KOPT-K1 (cell line): ENCODE results near the gene EGR1.

Source experiments
- H3K27ac ChIP-seq: fragments of 200-600 bp; sonication (generic); 2 replicates; pipeline ENCODE4 v1.5.1; 2016; ENCODE audit warnings: antibody characterized with exemption, mild to moderate bottlenecking, low read depth, low read length; ENCODE audit not compliant: poor library complexity, severe bottlenecking
- H3K36me3 ChIP-seq: fragments of 200-600 bp; sonication (generic); 2 replicates; pipeline ENCODE4 v1.5.1; 2017; ENCODE audit warnings: antibody characterized with exemption, mild to moderate bottlenecking, low read length, moderate library complexity; ENCODE audit not compliant: insufficient read depth
- H3K9me3 ChIP-seq: fragments of 200-600 bp; sonication (generic); 2 replicates; pipeline ENCODE4 v1.5.1; 2017; ENCODE audit warnings: antibody characterized with exemption, low read length, mild to moderate bottlenecking; ENCODE audit not compliant: insufficient read depth, poor library complexity, severe bottlenecking

EGR1 gene

DNA sequence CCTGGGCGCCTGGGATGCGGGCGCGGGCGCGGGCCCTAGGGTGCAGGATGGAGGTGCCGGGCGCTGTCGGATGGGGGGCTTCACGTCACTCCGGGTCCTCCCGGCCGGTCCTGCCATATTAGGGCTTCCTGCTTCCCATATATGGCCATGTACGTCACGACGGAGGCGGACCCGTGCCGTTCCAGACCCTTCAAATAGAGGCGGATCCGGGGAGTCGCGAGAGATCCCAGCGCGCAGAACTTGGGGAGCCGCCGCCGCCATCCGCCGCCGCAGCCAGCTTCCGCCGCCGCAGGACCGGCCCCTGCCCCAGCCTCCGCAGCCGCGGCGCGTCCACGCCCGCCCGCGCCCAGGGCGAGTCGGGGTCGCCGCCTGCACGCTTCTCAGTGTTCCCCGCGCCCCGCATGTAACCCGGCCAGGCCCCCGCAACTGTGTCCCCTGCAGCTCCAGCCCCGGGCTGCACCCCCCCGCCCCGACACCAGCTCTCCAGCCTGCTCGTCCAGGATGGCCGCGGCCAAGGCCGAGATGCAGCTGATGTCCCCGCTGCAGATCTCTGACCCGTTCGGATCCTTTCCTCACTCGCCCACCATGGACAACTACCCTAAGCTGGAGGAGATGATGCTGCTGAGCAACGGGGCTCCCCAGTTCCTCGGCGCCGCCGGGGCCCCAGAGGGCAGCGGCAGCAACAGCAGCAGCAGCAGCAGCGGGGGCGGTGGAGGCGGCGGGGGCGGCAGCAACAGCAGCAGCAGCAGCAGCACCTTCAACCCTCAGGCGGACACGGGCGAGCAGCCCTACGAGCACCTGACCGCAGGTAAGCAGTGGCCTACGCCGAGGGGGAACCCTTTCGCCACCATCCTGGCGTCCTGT lies at the start of gene EGR1:
Gene EGR1, plus strand, starts transcription at position 219 of the 864 bp plus-strand sequence. Its CDS starts 283 bp downstream, at position 502.
- Histone ChIP-seq H3K36me3 (peaks cover 11% of the 10 kb centered on the region; the same call in 1 of the 2 replicates), H3K27ac (peak within 1 kb of the TSS; percentile 88), H3K9me3 (no peaks in the 10 kb centered on the region)

DNA sequence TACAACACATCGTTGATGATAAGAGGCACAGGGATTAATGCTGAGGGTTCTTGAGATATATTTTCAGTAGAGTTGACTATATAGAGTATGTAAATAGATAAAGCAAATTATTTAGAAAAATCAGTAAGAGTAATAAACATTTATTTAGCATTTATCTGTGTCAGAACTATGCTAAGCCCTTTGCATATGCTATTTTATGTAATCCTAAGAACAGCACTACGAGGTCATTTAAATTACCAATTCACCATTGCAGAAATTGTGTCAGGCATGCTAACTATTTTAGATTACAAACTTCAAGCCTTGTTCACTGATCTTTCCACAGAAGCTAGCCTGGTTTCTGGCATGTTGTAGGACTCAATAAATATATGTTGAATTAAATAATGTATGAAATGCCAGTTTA lies 46.8 kb upstream of the EGR1 start:
- Histone ChIP-seq H3K27ac (no peak overlapping the region), H3K9me3 (no peaks in the 10 kb centered on the region), H3K36me3 (peaks cover 99% of the 10 kb centered on the region)

DNA sequence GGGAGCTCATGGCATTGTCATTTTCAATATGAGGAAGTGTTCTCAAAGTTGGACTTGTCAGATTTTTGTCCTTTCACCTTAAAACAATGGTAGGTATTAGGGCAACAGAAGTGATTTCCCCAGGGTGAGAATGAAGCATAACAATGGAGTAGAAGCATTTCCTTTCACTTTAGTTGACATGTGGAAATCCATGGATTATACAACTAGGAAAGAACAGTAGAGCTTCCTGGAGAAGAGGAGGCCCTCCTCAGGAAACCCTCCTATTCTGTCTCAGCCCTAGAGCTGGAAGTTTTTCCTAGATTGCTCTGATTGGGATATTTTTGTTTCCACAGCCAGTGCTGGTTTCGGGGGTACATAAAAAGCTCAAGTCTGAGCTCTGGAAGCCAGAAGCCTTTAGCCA lies 40.2 kb upstream of the EGR1 start:
- Histone ChIP-seq H3K9me3 (no peaks in the 10 kb centered on the region), H3K27ac (no peak overlapping the region), H3K36me3 (peaks cover 97% of the 10 kb centered on the region)

DNA sequence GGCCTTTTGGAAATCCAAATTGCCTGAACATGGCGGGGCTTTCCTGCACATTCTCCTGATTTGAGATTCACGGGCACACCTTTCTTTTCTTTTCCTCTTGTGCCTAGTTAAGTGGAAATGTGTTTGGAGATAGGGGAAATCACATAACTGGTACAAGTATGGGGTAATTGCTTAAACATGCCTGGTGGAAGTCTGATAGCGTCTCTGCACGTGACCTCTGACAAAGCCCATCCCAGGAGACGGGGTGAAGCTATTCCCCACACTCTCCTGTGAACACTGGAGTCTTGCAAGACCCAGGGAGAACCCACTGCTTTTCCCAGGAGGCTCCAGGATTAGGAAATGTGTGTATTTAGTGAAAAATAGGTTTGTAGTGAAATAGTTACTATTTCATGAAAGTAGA lies 29.3 kb upstream of the EGR1 start:
- peaks cover 62% of the 10 kb centered on the region for H3K36me3 ChIP-seq
- H3K9me3 ChIP-seq: no peaks in the 10 kb centered on the region
- H3K27ac ChIP-seq: no peak overlapping the region

DNA sequence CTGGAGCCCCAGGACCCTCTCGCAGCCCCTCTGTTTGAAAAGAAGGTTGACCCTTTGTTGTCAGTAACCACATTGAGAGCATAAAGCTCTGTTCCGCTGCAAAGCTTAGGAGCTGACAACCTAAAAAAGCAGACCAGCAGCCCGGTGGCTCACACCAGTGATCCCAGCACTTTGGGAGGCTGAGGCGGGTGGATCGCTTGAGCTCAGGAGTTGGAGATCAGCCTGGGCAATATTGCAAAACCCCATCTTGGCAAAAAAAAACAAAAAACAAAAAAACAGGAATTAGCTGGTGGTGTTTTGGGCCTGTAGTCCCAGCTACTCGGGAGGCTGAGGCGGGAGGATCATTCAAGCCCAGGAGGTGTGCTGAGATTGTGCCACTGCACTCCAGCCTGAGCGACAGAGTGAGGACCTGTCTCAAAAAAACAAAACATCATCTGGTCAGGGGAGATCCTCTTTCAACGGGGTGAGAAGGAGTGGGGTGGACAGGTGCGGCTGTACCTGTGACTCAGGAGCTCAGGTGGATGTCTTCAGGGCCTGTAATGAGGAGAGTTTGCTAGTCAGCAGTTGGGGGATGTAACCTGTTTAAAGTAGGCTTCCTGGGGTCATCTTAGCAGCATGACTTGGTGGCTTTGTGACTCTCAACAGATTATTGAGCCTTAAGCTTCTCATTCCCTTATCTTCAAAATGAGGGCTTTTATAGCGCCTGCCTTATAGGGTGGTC lies 27.1 kb upstream of the EGR1 start:
- H3K27ac ChIP-seq: peak overlapping the region; percentile 49
- peaks cover 40% of the 10 kb centered on the region for H3K36me3 ChIP-seq

DNA sequence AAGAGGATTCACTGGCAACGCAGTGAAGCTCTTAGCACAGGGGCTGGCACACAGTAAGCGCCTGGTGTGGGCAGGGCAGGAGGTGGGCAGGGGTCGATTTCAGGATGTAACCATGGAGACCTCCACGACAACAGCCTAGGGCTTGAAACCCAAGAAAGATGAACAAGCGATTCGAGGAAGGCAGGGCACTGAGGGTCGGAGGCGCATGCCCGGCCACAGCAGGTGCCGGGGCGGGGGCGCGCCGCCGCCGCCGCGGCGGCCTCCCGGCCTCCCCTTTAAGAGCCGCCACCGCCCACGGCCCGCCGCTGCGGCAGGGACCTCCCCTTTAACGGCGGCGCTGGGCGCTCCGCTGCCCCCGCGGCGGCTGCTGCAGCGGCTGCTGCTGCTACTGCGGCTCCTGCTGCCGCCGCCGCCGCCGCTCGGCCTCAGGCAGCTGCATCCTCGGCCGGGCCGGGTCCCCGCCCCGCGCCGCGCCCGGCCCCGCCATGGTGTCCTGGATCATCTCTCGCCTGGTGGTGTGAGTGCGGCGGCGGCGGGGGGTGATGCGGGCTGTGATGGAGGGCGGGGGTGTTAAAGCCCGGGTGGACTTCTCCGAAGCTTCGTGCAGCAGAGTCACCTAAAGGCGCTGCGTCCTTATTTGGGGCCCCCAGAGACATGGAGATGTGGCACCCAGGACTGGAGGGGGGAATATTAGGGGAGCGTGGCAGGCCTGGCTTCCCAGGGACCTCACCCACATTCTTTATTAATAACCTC lies 26.4 kb upstream of the EGR1 start, which contains the start of gene REEP2:
Gene REEP2, plus strand, starts transcription at position 334 of the 753 bp plus-strand sequence. Its CDS starts 152 bp downstream, at position 486.
- Histone ChIP-seq H3K9me3 (no peaks in the 10 kb centered on the region), H3K27ac (peak within 1 kb of the TSS; percentile 49), H3K36me3 (peaks cover 33% of the 10 kb centered on the region)

More for the DNA sequence above, 27.1 kb upstream of the EGR1 start:
- H3K9me3 ChIP-seq: no peaks in the 10 kb centered on the region

DNA sequence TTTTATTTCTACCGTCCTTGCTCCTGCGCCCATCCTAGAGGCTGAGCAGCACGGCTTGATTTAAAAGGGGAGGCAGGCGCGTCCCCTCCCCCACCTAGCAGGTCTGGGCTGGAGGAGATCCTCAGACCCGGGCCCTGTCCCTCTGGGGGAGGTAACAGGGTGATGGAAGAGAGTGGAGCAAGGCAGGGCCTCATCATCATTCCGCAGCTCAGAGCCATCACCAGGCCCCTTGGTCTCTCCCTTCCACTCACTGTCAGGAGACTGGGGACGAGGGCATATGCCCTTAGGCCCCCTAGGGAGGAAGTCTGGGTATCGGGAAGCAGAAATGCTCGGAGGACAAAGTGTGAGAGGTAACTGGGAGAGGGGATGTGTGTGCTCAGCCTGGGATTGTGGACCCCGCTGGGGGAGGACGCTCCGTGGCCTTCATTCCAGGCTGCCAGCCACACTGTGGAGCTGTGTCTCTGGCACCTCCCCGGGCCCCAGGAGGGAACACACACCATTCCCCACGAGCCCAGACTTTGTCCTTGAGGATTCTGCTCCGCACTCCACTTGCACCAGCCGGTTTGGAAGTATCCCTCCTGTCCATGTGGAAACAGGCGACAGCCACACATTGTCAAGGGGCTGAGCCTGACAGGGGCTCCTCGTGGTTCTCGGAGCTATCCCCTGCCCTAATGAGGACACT lies 25.7 kb upstream of the EGR1 start:
- H3K36me3 ChIP-seq: peaks cover 26% of the 10 kb centered on the region
- no peaks in the 10 kb centered on the region for H3K9me3 ChIP-seq
- peak overlapping the region; percentile 49 for H3K27ac ChIP-seq

DNA sequence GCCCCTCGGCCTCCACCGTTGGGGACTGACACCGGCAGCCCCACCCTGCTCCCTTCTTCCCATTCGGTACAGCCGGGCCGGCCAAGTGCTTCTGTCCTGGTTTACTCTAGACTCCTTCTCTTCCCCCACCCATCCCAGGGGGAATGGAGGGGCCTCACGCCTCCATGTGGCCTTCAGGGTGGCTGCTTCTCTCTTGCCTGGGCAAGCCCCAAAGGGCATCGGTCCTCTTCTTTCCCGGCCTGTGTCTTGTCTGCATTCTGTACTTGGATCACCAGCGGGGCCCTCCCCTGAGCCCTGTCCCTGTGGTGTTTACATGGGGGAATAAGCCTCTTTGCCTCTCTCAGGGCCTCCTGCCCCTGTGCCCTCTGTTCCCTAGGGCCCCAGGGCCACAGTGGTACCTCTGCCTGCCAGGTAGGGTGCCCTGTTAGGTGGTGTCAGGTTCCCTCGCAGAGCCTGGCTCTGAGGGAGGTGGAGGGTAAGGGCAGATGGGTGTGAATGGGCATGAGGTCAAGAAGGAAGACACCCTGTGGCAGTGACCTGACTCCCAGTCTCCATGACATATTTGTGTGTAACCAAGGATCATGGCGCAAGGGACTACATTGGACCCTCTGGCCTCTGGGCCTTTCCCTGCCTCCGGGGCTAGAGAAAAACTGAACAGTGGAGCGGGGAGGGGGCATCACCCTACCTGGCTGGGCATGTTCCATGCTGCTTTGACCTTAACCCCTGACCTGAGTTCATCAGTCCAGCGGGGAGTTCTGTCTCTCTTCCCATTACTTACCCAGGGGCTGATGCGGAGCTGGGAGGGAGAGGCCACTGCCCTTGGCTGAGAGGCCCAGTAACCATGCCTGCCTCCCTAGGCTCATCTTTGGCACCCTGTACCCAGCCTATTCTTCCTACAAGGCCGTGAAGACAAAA lies 24.9 kb upstream of the EGR1 start:
- no peak overlapping the region for H3K27ac ChIP-seq
- peaks cover 18% of the 10 kb centered on the region for H3K36me3 ChIP-seq
- no peaks in the 10 kb centered on the region for H3K9me3 ChIP-seq

DNA sequence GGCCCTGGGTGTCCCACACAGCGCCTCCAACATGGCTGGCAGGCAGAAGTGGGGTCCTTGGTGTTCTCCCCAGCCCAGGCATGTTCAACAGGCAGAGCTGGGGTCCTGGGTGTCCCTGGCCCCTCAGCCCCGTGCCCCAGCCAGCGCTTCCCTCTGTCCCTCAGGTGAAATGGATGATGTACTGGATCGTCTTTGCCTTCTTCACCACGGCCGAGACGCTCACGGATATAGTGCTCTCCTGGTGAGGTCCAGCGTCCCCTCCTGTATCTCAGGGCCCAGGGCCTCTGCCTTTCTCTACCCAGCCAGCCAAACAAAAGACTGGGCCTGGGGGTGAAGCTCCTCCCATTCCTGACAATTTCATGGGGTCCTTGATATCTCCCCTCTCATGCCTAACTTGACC lies 24.1 kb upstream of the EGR1 start:
- peaks cover 10% of the 10 kb centered on the region for H3K36me3 ChIP-seq
- no peaks in the 10 kb centered on the region for H3K9me3 ChIP-seq
- no peak overlapping the region for H3K27ac ChIP-seq

DNA sequence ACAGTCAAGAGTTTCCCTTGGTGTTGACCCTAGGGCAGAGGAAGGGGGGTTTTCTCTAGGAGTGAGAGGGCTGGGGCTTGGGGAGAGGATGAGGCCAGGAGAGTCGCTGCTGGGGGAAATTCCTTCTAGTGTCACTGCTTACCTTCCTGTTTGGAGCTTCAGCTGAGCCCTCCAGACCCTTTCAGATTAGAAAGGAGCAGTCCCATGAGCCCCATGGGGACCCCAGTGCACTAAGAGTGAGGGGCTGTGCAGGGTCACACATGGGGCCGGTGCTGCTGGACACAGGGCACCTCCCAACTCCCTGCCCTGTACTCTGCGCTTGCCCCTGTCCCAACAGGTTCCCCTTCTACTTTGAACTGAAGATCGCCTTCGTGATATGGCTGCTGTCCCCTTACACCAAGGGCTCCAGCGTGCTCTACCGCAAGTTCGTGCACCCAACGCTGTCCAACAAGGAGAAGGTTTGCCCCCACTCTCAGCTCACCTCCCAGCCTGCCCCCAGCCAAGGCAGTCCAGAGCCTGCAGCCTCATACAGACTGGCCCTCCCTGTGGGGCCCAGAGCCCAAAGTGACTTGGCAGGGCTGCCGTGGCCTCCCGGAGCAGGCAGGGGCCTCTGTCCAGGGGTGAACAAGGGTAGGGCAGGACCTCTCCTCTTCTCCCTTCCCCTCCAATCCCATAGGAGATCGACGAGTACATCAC lies 21.1 kb upstream of the EGR1 start:
- Histone ChIP-seq H3K9me3 (no peaks in the 10 kb centered on the region), H3K27ac (no peak overlapping the region), H3K36me3 (no peaks in the 10 kb centered on the region)

DNA sequence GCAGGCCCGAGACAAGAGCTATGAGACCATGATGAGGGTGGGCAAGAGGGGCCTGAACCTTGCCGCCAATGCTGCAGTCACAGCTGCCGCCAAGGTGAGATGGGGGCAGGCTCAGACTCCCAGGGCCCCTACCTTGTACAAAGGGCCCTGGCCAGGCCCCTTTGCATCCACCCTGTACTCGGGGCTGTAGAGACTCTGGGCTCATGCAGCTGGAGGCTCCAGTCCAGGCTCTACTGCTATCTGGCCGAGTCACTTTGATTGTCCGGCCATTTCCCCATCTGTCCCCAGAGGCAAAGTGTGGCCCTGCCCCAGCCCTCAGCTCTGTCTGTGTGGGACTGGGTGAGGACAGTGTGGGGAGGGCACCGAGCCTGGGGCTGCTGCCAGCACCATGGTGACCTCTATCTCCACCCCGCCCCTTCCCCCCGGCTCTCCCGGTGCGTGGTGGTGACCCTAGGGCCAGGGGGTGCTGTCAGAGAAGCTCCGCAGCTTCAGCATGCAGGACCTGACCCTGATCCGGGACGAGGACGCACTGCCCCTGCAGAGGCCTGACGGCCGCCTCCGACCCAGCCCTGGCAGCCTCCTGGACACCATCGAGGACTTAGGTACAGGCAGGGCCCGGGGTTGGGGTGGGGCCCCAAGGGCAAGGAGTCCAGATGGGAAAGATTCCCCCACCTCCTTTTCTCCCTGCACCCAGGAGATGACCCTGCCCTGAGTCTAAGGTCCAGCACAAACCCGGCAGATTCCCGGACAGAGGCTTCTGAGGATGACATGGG lies 20.3 kb upstream of the EGR1 start:
- H3K36me3 ChIP-seq: no peaks in the 10 kb centered on the region
- H3K9me3 ChIP-seq: no peaks in the 10 kb centered on the region
- H3K27ac ChIP-seq: no peak overlapping the region

DNA sequence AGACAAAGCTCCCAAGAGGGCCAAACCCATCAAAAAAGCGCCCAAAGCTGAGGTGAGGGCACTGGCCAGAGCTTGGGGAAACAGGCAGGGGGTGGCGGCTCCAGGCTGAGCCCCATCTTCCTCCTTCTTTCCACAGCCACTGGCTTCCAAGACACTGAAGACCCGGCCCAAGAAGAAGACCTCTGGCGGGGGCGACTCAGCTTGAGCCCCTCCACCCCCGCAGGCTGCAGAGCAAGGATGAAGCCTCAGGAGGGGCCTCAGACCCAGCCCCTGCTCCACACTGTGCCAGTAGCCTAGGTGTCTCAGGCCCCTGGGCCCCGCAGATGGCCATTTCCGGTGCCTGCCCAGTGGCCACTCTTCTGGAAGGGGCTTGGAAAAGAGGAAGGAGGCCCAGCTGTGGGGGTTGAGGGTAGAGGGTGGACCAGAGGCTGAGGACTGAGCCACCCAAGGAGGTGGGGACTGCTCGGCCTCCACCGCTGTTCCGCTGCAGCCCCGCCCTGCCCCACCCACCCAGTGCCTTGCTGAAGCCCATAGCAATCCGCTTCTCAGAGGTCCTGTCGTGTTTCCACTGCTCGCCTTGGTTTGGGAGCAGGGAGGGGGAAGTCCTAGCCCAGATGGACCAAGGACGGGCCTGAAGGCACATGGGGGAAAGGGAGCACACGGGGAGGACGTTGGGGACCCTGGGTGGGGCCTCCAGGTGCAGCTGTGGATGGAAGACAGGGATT lies 19.6 kb upstream of the EGR1 start:
- no peaks in the 10 kb centered on the region for H3K9me3 ChIP-seq
- no peaks in the 10 kb centered on the region for H3K36me3 ChIP-seq
- H3K27ac ChIP-seq: no peak overlapping the region
